HG03457 (cell line): ENCODE data around the gene SNX3.

ENCODE experiments used
- ATAC-seq: cut with Tn5 transposase; IDR thresholded peaks from one replicate; pipeline ENCODE4 v1.9.1; 2021; ENCODE audit warnings: moderate number of reproducible peaks; ENCODE audit not compliant: unreplicated experiment

The SNX3 gene

DNA sequence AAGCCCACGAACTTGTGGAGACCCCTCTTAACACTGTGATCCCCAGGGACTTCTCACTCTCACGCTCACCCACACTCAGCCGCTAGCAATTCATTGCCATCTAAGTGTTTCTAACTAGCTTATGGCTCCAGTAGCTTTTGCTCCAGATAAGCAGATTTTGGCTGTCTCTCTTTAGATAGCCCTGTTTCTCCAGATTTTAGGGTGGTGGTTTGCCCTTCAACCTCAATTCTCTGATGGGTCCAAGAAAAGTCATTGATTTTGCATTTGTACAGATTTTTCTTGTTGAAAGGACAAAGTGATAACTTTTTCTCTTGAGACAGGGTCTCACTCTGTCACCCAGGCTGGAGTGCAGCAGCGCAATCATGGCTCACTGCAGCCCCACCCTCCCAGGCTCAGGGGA lies 53.8 kb downstream of the SNX3 start:
- no peak for ATAC-seq

DNA sequence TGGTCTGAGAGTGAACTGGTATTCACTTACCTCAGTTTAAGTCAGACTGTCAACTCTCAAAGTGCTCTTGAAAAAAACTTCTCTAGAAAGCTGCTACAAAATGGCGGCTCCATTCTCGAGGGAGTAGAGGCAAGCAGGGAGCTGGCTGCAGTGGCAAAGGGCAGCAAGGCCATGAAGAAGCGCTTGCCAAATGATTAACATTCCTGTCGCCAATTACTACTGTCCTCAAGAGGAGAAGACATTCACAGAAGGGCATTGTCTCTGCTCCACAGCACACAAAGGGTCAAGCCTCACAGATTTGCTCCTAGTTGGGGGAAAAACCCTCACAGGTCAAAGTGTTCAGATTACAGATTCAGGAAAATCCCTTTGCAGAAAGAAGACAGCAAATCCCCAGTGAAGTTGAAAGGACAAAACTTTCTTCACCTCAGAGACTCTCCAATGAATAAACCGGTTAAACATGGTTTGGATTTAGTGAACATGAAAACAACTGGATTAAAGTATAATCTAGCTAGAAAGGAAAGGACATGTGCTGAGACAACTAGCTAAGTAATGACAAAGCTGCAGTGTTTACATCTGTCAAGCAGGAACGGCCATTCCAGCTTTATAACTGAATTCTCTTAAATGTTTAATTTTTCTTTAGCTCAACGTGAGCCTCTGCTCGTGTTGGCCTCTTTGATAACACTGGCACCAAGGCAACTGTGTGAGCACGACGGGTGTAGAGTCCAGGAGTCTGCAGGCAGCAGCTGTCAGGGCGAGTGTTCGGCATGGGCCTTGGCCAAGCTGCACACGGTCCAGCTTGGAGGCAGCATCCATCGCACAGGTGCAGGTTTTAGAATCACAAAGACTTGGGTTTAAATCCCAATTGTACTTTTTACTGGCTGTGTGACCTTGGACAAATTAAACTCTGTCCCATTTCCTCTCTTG lies 57.4 kb downstream of the SNX3 start:
- ATAC-seq, result no peak

DNA sequence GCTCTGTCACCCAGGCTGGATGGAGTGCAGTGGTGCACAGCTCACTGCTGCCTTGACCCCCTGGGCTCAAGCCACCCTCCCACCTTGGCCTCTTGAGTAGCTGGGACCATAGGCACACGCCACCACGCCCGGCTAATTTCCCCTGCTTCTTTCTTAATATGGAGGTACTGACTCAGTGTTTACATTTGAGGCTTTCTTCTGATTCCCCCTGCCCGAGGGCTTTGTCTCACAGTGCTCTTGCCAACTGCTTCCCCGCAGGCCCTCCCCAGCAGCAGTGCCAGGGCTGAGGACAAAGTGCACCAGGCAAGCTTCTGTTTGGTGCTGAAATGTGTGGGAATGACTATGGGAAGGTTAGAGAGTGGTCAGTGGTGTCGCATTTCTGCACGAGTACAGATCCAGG lies 60.2 kb downstream of the SNX3 start:
- ATAC-seq, result no peak

DNA sequence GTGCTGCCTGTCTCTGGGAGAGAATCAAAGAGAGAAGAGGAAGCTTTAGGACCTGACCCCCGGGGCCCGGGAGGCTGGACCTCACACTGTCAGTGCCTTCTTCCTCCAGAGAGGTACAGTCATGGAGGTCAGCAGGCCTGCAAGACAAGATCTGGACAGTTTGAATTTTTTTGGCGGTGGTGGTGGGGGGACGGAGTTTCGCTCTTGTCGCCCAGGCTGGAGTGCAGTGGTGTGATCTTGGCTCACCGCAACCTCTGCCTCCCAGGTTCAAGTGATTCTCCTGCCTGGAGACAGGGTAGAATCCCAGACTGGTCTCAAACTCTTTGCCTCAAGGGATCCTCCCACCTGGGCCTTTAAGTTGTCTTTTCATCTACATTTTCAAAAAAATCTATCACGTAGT lies 60.7 kb downstream of the SNX3 start:
- no peak for ATAC-seq

DNA sequence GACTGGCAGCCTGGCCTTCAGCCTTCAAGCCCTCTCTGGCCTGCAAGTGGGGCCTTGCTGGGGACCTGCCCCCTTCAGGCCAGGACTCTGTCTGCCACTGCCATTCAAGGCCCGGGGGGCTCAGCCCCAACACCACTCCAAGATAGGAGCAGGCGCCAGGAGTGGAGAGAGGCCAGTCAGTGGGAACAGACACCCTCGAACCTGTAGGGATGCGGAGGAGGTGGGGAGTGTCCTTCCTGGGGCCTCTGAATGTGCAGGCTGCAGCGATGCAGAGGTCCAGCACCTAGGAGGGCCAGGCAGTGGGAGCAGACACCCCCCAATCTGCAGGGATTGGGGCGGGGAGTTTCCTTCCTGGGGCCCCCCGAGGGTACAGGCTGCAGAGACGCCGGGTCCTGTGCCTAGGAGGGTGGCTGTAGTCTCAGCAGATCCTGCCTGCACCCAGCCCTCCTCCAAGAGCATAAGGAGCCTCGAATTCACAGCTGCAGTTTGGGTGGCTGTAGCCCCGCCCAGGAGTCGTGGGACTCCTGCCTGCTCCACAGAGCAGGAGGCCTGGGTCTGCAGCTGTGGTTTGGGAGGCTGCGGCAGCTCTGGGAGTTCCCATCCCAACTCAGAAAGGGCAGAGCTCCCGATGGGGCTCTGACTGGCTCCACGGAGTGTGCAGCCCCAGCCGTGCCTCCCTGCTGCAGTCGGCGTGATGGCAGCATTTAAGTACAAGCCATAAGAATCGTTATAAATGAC lies 61.9 kb downstream of the SNX3 start:
- no peak for ATAC-seq

DNA sequence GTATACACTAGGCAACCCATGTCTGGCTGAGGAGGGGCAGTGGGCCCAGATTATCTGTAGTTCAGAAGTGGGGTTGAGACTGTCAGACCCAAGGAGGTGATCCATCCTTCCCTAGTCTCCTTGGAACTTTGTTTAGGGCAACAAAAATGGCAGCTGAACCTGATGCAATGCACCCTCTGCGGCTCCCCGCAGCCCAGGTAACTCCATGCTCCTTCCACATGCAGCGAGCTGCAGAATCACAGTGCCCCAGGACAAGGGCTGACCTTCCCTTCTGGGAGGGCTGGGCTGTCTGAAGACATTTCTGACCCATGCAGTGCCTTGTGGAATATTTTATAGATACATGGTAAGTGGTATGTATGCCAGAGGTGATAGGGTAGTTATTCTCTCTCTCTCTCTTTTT lies 65.6 kb downstream of the SNX3 start:
- no peak for ATAC-seq

DNA sequence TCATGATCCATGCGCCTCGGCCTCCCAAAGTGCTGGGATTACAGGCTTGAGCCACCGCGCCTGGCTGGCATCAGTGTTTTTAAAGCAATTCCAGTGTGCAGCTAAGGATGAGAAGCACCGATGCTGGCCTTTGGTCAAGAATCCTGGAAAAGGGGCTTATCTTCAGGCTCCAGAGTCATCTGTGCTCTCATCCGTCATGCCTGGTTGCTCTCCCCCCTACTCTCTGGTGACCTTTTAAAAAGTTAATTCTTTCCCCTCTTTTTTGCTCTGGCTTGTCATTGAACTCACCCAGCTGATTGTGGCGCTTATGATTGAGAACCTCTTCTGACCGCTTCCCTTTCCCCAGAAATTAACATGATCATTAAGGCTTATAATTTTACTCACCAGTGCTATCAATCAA lies 66.3 kb downstream of the SNX3 start:
- ATAC-seq, result no peak

DNA sequence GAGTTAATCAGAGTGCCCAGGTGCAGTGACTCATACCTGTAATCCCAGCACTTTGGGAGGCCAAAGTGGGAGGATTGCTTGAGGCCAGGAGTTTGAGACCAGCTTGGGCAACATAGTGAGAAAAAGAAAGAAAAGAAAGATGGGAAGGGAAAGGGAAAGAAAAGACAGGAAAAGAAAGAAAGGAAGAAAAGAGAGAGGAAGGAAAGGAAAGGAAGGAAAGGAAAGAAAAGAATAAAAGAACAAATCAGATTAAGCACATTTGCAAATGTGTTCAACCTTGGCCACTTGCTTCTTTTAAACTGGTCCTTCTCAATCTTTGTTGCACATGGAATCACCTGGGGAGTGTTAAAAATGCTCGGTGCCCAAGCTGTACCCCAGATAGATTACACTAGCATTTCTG lies 67.0 kb downstream of the SNX3 start:
- no peak for ATAC-seq

DNA sequence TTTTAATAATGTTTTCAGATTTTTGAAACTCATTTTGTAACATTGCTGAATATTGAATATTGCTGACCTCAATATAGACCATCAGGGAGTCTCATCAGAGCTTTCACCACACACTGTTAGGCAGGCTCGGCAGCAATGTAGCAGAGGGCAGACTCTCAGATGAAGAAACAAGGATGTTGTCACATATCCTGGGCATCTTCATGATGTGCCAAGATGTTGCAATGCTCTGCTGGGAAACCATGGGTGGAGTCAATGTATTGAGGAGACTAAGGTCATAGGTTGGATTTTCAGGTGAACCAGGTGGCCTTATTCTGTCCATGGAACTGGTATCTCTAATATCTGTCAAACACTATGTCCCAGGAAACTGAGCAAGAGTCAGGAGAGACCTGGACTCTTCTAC lies 67.7 kb downstream of the SNX3 start:
- ATAC-seq, result no peak

DNA sequence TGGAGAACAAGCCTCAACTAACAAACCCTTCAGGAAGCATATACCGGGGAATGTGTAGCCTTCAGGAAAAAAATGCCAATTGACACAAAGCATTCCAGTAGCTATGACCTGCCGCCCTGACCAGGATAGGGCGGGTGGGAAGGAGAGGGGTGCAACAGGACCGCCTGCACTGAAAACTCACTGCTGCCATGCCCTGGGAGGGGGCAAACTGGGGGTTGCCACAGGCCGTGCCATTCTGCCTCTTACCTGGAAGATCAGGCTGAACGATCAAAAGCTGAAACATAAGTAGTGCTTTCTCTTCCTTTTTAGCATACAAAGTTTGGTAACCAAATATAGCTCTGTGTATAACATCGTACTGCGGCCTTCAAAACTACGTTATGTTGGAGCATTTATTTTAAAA lies 73.3 kb downstream of the SNX3 start:
- ATAC-seq, result no peak

DNA sequence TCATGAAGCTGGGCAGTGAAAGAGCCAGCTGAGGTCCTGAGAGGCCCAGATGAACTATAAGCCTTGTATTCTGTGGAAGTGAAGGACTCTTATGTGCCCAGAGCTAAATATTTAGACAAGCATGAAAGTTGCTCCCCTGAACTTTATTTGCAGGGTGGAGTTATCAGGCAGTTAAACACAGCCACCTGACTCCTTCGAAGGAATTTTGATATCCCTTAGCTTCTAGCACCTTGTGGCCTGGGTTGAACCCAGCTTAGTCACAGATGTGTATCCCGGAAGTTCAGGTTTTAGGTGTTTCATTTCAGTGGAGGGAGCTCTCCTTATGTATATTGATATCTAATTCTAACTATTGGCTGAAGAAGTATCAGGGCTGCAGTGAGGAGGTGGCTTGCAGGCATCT lies 74.6 kb downstream of the SNX3 start:
- no peak for ATAC-seq

DNA sequence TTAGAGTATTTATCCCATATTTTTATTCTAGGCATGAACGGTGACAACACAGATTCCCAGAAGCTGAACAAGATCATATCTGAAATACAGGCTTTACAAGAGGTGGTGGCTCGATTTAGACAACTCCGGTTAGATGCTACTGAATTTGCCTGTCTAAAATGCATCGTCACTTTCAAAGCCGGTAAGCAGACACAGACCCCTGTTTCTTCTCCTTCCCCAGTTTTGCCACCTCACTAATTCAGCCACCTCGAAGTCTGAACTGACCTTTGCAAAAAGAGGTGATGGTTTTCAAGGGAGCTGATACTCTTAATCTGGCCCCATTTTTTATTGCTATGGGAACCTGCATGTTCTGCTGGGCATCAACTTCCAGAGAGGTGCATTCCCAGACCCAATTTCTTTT lies 80.1 kb downstream of the SNX3 start:
- ATAC-seq, result no peak

DNA sequence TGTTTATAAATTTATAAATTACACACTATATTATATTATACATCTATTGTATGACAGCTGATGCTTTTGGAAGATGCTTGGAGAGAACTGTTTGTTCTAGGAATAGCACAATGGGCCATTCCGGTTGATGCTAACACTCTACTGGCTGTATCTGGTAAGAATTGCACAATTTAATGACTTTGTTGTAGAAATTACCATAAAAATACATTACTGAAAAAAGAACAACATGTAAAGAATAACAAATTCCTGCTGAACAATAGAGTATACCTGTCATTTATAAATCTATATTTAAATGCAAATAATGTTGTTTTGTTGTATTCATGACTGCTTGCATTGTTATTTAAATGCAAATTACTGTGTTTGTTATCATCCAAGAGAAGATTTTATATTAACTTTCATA lies 80.6 kb downstream of the SNX3 start:
- no peak for ATAC-seq

DNA sequence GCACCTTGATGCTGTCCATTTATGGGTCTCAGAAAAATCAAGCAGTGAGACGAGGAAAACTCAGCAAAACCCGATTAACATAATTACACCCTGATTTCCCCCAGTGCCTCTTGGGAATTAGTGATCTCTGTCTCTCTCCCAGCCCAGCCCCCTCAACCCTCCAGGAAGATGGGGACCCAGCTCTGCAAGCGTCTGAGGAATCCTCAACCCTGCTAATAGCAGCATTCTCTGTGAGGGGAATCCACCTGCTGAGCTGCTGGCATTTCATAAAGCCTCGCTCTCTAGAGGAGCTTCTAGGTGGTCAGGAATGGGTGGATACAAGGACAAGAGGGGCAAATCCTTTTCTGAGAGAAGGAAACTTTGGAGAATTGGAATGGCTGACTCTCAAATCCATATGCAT lies 81.1 kb downstream of the SNX3 start:
- no peak for ATAC-seq

DNA sequence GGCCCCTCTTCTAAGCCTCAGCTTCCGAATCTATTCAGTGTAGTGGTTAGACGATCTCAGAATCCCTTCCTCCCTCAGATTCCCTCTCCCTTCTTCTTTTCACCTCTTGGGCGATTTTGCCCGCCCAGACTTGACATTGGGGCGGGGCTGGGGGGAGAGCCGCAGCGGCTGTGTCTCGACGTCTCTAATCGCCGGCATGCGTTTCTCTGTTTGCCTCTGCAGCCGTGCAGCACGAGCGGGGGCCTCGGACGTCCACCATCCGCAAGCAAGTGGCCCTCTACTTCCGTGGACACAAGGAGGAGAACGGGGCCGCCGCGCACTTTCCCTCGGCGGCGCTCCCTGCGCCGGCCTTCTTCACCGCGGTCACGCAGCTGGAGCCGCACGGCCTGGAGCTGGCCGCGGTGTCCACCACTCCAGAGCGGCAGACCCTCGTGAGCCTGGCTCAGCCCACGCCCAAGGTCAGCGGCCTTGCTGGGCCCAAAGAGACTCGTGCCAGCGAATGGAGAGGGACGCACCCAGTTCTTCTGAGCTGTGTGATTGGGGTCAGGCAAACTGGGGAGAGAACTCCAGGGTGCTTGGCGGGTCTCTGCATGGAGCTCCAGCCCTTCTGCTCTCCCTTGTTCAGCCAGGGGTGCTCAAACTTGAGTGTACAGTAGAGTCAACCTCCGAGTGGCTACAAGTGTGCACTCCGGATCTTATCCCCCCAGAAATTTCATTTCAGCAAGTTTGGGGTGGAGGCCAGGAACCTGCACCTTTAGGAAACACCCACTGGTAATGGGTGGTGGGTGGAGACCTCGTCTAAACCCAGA lies 84.4 kb downstream of the SNX3 start:
- no peak for ATAC-seq

DNA sequence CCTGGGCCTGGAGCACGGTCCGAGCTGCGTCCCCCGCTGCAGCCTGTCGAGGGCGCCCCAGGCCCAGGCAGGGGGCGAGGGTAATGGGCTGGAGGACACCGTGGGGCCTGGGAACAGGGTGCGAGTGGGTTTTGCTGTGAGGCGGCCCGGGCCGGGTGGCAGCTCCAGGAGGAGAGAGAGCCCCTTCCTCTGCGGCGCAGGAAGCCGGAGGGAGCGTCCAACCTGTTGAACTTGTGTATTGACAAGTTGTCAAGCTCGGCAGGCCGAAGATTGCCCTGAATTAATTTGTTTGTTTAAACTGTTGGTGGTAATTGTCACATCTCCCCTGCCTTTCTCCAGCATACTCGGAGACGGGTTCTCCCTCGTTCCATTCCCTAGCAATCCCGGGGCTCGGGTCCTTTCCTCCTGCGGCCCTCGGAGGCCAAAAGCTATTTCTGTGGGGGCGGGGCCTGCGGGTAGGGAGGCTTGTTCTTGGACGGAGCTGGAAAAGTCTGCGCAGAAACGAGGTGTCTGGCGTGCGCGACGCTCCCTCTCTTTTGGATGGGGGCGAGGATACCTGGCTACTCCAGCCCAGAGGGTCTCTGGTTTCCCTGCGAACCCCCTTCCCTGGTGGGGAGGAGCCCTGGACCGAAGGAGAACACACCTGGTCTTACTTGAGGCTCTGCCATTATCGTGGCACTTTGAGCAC lies 85.1 kb downstream of the SNX3 start:
- ATAC-seq, result no peak

DNA sequence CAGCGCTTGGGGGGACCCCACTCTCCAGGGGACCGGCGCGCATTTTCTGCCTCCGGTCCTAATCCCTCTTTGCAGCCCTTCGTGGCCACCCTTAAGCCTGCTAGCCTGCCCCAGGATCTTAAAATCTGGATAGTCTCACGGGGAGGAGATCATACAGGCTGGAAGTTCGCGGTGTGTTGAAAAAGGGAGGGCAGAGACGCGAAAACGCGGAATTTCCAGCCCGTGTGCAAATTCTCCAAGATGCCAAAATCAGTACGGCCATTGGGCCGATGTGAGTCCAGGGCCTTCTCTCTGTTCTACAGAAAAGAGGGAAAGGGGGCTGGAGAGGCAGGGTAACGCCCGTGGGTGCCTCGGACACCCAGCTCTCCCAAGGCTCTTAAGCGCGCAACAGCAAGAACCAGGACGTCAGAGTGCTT lies 85.7 kb downstream of the SNX3 start:
- no peak for ATAC-seq

DNA sequence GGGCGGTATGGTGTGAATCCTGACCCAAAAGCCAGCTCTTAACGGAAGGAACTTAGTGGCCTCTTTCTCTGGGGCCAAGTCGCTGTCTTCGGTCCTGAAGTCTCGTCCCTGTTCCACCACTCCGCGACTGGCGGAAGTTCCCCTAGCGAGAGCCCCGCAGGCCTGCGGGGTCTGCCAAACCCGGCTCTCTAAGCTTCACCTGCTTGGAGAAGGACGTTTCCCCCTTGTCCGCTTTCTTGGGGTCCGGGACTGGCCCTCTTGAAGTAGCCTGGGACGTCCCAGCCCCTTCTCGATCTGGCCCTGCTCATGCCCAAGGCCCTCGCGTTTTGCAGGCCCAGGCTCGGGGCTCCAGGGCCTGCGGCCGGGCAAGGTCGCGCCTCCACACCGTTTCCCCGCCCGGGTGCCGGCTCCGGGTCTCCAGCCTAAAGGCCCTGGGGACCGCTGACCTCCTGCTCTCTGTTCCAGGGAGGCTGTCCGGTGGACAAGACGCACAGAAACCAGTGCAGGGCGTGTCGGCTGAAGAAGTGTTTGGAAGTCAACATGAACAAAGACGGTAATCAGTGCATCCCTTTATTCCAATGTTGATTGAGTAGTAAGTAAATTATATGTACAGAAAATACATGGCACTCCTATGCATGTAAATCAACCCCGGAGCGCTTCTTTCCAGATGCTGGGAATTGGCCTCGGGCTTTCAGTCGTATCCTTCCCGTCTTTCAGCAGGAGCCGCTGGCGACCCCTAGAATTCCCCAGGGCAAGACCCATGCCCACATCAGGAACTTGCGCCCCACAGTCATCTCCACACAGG lies 86.3 kb downstream of the SNX3 start:
- ATAC-seq, result no peak

DNA sequence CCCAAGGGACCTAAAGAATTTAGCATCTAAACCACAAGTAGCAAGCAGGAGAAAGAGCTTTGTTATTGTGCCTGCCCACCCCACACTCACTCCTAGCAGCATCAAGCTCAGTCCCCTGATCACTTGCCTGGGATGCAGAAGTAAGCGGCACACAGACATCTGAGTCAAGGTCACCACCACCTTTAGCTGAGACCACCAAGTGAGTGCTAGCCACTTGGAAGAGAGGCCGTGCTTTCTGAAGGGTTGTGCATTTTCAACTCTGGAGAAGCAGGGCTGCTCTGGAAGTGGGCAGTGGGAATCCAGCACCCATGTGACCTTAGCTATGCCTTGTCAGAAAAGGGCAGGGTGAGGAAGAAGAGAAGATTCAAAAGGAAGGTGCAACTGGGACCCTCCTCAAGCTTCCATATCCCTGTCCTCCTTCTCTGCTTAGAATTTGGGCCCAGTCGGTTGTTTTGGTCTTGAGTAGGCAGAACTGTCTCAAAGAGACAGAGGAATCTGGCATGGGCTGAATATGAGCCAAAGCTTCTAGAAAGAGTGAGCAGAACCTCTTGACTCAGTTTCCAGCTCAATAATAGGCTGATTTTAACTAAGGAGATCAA lies 88.8 kb downstream of the SNX3 start:
- no peak for ATAC-seq
